Left renal pelvis (tissue), 4 donors: ENCODE measurements around the gene CADM2. TPM values are rescaled to one million over a fixed set of nuclear protein-coding genes. Genes with fewer than 3 reads are reported as not detected.
"Not testable (repeated sequence)": the region's sequence is repeated elsewhere in the genome, so short reads cannot be mapped to it uniquely, and the experiment has no call there.

ENCODE experiments used
- DNase-seq, 4 donors: peaks; one replicate each; pipeline ENCODE4 v3.0.0-alpha.2; 2013; ENCODE audit warnings: low read depth in 4 of 4, low spot score in 3 of 4
- polyA plus RNA-seq, 4 donors: library from polyadenylated mRNA; unstranded; fragments of 120-200 nt; gene quantifications; one replicate each; pipeline ENCODE4 v1.2.1, GENCODE V29; 2013; ENCODE audit not compliant: insufficient read length in 4 of 4

The CADM2 gene
- polyA plus RNA-seq, 4 donors = 0.27 to 6.4 (median 0.70) TPM

- no peak for DNase-seq
Observed at GRCh38 chr3:85068911-85069310, 110.1 kb downstream of the CADM2 start.

DNA sequence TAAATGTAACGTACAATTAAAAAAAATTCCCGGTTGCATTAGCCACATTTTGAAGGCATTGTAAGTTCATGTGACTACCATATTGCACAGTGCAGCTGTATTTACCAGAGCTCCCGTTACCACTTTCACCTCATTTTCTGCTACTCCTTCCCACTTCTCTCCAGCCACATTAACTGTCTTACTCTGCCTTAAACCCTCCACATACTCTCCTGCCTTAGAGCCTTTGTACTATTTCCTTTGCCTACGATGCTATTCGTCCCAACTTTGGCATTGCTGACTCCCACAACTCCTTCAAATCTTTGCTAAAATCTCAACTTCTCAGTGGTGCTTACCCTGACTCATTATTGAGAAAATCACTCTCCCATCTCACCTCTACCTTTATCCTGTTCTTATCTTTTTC lies 115.2 kb downstream of the CADM2 start:
- no peak for DNase-seq

GRCh38 chr3:85075663-85076062 lies 116.9 kb downstream of the CADM2 start:
- no peak for DNase-seq

GRCh38 chr3:85077018-85077417 lies 118.2 kb downstream of the CADM2 start:
- no peak for DNase-seq

DNA sequence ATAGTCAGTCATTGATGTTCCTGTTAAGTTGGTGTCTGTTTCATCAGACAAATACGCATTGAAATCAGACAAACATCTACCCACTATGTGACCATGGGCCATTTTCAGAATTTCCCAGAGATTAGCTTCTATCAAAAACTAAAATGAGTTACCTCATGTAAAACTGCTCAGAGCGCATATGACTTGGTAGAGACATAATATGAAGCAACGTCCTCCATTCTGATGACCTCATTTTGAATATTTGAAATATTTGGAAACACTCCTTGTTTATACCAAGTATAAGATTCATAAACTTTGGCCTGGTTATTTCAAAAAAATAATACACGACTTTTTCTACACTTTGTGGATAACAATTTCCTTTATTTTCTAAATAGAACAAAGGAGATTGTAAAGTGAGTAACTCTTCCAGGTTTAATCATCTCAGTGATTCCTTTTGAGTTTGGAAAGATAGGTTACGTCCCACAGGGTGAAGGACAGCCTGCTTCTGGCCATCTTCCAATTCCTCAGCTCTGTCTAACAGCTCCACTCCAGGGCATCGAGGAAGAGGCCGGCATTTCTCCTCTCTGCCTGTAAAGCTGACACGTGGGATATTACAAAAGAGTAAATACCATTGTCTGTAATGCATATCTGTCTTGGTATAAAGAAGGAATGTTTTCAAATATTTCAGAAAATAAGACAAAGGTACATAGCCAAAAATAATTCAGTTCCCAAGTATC lies 122.6 kb downstream of the CADM2 start:
- no peak for DNase-seq

DNA sequence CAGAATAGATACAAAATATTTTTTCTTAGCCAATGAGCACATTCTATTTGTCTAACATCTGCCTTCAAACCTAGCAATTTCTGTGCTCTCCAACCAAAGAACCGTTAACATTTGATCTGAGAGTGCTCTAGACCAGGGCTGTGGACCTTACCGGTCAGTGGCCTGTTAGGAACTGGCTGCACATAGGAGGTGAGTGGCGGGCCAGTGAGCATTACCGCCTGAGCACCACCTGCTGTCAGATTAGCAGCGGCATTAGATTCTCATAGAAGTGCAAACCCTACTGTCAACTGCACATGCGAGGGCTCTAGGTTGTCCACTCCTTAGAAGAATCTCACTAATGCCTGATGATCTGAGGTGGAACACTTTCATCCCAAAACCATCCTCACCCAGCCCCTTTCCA lies 131.7 kb downstream of the CADM2 start:
- DNase-seq = no peak

- no peak for DNase-seq
Observed at GRCh38 chr3:85100316-85100715, 141.5 kb downstream of the CADM2 start.

- no peak for DNase-seq
Observed at GRCh38 chr3:85102781-85103180, 144.0 kb downstream of the CADM2 start.

DNA sequence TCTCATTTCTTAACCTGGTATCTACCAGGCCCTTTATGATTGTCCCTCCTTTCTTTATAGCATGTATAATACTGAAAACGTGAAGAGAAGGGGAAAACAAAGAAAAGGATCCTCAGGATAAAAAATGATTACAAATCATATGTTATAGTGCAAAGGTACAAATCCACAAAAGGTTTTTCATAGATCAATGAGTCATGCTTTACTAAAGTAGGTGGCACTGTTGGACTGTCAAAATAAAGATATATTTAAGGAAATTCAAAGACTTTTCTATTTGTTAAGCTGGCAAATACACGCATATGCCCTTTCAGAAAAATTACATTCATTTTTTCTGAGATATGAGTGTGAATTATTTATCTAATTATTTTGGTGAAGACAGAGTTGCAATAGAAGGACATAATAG lies 151.6 kb downstream of the CADM2 start:
- no peak for DNase-seq

GRCh38 chr3:85120879-85121278 lies 162.1 kb downstream of the CADM2 start:
- no peak for DNase-seq

DNA sequence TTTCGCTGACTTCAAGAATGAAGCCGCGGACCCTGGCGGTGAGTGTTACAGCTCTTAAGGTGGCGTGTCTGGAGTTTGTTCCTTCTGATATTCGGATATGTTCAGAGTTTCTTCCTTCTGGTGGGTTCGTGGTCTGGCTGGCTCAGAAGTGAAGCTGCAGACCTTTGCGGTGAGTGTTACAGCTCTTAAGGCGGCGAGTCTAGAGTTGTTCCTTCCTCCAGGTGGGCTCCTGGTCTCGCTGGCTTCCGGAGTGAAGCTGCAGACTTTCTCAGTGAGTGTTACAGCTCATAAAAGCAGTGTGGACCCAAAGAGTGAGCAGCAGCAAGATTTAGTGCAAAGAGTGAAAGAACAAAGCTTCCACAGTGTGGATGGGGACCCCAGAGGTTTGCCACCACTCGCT lies 174.1 kb downstream of the CADM2 start:
- DNase-seq = not testable (repeated sequence)

- not testable (repeated sequence) for DNase-seq
Observed at GRCh38 chr3:85133691-85134420, 175.1 kb downstream of the CADM2 start.

- no peak for DNase-seq
Observed at GRCh38 chr3:85142626-85143025, 183.8 kb downstream of the CADM2 start.

GRCh38 chr3:85148036-85148435 lies 189.2 kb downstream of the CADM2 start:
- no peak for DNase-seq

DNA sequence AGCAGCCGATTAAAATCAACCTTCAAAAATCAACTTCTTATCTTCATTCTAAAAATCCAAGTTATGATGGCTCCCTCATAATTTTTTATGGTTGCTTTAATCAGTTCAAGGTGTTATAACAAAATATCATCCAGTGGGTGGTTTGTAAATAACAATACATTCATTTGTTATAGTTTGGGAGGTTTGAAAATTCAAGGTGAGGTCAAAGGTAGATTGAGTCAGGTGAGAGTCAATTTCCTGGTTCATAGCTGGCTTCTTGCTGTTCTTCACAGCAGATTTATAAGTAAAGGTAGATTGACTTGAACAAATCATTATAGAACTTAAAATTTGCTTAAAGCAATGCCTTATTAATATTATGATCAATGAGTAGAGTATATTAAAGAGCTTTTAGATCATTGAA lies 192.8 kb downstream of the CADM2 start:
- no peak for DNase-seq

- not testable (repeated sequence) for DNase-seq
Observed at GRCh38 chr3:85153279-85153678, 194.5 kb downstream of the CADM2 start.

DNA sequence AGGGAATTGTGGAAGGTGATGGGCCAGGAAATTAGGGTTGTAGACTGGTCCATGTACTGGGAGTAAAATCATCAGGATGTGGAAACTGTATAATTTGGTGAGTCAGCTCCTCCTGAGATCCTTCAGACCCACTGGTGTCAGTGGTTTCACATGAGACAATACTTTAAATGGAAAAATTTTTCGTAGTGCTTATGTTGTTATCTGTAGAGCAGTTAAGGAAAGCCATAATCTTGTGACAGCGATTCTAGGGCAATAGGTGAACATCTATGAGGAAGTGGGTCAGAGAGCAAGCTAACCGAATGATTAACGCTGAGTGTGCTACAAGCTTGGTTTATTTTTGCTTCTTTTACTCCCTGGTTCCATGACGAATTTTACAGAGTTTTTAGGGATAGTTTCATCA lies 200.6 kb downstream of the CADM2 start:
- no peak for DNase-seq

GRCh38 chr3:85161544-85161943 lies 202.8 kb downstream of the CADM2 start:
- DNase-seq = no peak

GRCh38 chr3:85162905-85163304 lies 204.1 kb downstream of the CADM2 start:
- no peak for DNase-seq

DNA sequence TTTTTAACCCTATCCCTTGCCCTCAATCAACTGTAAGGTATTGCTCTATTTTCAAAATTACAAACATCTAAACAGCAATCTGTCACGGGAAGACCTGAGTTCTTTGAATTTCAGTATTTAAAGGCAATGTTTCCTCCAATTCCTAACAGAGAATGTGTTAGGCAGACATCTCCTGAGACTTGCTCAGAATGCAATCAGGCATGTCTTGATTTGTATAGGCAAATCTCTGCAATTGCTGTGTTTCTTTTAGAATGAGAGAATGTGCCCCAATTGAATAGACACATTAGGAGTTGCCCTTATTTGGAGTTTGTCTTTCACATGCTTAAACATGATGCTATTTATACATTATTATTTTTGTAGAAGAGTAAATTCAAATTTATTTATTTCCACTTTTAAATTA lies 205.6 kb downstream of the CADM2 start:
- no peak for DNase-seq

DNA sequence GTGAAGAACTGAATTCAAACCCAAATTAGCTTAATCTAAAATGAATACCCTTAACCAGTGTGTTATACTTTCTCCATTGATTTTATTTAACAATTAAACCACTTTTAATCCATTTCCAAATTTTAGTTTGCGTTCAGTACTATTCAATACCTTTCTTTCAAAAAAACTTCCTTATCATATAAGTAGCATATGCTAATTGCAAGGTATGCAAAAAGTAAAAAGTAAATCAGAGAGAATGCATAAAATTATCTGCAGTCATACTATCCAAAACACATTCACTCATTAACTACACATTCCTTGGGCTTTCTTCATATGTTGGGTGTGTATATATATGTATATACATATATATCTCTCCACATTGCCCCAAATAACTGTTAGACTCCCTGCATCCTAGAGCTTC lies 208.8 kb downstream of the CADM2 start:
- DNase-seq = no peak

GRCh38 chr3:85170646-85171045 lies 211.9 kb downstream of the CADM2 start:
- no peak for DNase-seq
